ENCODE results near the gene STAG3.
A peak's percentile ranks its signal among the peaks of the same experiment; 100 is the strongest.
"Not testable (repeated sequence)": the region's sequence is repeated elsewhere in the genome, so short reads cannot be mapped to it uniquely, and the experiment has no call there.

The STAG3 gene

DNA sequence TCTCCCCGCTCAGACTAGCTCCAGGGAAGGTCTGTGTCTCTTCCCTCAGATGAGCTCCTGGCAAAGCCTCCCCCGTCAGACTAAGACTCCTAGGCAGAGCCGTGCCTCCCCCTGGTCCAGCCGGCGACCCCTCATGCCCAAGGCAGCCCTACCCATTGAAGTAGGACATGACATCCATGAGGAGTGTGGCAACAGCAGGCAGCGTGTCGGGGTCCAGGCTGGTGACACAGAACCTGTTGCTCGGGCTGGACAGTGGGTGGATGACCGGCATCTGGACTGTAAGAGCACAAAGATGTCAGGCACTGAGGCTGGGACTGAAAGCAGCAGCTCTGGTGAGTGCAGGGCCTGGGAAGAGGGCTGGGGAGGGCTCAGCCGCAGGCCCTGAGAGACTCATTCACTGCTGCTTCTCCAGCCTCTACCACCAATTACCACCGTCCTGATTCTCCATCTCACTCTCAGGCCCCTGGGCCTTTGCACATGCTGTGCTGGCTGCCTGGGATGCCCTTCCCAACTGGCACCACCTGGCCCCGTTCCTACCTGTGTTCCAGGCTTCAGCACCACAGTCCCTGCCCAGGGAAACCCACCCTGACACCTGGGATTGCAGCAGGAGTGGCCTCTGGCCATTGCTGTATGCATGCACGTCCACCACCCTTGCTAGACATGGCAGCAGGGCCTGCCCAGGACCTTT is 44.9 kb downstream of the STAG3 start:
- no peak for DNase-seq
- no peak for TF ChIP-seq POLR2A (IDR thresholded peaks at IDR 0.05; ENCODE audit: low read length)
- TF ChIP-seq GATA1 (IDR thresholded peaks at IDR 0.05; ENCODE audit: low read depth, low read length), result no peak

DNA sequence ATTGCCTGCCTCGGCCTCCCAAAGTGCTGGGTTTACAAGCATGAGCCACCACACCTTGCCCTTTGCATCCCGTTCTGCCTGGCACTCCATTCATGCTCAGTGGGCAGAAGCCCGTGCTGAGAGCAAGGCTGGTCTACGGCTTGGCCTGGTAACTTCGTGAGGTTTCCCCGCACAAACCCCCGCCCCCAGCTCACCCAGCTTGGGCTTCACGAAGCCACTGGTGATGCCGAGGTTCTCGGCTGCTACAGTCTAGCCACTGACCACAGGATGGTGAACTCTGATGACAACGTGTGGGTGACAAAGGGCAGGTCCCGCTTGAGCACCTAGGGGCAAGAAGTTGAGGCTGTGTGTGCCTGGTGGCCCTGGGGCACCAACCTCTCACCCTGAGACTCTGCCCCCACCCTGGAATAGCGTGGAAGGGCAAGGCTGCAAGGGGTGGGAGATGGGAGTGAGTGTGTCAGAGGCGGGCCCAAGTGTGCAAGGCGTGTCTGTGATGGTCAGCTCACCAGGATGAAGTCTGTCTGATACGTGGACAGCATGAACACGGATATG is 45.7 kb downstream of the STAG3 start:
- DNase-seq, result not testable (repeated sequence)

DNA sequence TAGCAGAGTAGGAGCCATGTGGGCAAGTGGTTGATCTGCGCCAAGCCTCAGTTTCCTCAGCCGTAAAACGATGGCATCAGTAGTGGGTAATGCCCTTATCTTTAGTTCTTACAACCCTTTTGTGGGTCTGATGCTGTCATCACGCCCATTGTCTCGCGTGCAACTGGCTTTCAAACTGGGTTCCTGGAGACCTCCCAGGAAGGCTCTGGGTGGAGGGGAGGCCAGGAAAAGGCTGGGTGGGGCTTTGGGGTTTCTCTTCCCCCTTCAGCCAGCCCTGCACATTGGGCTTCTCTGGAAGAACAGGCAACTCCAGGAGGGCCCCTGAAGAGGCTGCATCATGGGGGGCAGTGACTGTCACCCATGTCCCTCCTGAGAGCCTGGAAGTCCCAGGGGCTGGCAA is 47.2 kb downstream of the STAG3 start:
- not testable (repeated sequence) for DNase-seq

DNA sequence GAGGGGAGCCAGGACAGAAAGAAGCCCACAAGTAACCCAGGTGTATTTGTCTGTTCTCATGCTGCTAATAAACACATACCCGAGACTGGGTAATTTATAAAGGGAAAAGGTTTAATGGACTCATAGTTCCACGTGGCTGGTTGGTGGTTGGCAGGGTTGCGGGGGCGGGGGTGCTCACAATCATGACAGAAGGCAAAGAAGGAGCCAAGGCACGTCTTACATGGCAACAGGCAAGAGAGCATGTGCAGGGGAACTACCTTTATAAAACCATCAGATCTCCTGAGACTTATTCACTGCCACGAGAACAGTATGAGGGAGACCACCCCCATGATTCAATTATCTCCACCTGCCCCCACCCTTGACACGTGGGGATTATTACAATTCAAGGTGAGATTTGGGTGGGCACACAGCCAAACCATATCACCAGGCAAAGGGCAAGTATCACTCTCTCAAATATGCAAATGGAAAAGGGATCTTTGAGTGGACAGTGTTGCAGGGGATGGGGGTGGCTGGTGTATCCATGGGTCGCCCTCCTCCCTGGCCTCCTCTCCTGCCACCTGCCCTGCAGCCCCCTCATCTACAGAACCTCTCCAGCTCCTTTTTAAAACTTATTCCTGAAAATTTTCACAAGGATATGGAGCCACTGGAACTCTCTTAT is 57.1 kb downstream of the STAG3 start:
- not testable (repeated sequence) for DNase-seq

DNA sequence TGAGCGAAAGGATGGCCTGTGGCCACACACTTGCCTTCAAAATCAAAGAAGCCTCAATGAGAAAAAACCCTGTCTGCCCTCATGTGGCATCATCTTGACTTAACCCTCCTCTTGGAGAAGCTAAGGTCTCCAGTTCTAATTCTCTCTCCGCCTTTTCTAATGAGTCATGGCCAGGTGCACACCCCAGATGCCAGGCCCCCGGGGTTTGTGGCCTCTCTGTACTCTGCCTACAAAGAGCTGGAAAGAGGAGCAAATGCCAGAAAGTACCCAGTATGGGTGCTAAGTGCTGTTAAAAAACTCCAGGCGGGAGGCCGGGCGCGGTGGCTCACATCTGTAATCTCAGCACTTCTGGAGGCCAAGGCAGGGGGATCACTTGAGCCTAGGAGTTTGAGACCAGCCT is 62.3 kb downstream of the STAG3 start:
- not testable (repeated sequence) for DNase-seq

DNA sequence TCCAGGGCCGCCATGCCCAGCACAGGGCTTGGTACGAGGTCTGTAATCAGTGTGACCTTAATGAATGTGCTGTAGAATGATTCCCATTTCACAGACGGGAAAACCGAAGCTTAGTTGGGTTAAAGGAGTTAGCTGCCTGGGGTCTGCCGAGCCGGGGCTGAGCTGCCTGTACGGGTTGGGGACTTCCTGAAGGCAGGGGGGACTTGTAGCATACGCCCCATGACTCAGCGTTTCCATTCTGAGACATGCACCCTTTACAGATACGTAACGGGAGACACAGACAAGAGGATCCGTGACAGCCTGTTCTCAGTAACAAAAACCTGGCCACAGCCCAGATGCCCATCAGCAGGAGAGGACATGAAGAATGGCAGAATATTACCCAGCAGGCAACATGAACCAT is 65.7 kb downstream of the STAG3 start:
- DNase-seq, result peak; percentile 89 to 92
- TF ChIP-seq POLR2A (IDR thresholded peaks at IDR 0.05; ENCODE audit: low read length), result peak; percentile 28

DNA sequence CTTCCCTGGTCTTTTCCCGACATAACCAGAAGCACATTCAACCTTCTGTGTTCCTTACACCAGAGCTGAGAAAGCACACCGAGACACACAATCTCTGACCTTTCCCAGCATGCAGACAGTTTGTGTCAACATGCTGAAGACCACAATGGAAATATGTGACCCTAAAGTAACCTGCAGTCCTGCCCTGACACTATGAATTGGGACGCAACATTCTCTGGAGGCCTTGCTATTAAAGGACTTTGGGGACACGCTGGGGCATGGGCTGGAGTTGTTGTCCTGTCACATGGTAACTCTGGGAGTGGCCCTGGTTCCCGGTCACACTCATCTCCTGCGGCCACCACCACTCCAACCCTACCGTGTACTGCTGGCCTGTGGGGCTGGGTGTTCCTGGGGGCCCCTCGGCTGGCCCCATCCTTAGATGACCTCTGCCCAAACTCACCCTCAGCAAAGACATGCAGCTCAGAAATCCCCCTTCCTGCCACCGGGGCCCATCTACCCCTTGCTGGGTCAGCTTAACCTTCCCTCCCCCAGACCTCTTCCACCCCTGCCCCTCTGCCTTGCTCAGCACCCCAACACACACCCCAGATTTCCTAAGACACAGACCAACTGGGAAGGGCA is 67.4 kb downstream of the STAG3 start:
- DNase-seq, result not testable (repeated sequence)

DNA sequence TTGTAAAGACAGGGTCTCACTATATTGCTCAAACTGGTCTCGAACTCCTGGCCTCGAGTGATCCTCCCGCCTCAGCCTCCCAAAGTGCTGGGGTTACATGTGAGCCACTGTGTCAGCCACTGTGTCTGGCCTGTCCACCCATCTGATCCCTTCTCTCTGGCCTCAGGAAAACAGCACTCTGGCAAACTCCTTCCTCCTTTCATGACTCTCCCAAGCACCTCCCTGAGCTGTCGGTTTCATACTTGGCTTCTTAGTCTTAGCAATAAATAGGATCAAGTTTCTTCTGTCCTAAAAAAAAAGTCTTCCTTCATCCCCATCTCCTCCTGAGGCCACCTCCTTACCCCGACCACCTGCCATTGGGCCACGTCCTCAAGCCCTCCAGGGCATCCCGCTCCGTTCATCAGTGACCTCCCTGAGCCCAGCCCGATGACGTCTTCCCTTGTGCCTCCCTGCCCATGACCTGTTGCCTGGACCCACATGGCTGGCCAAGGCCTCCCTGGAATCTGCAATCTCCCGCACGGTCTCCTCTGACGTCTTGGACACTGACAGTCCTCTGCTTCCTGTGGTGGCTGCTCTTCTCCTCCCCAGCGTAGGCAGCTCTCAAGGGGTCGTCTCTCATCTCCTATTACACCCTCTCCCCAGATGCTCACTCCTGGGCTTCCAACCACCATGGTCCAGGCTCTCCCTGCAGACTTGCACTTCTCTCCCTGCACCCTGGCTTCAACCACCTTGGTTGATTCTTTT is 68.6 kb downstream of the STAG3 start:
- not testable (repeated sequence) for DNase-seq

DNA sequence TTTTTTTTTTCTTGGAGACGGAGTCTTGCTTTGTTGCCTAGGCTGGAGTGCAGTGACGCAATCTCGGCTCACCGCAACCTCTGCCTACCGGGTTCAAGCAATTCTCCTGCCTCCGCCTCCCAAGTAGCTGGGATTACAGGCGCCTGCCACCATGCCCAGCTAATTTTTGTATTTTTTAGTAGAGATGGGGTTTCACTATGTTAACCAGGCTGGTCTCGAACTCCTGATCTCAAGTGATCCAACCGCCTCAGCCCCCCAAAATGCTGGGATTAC is 69.1 kb downstream of the STAG3 start:
- DNase-seq, result not testable (repeated sequence)

DNA sequence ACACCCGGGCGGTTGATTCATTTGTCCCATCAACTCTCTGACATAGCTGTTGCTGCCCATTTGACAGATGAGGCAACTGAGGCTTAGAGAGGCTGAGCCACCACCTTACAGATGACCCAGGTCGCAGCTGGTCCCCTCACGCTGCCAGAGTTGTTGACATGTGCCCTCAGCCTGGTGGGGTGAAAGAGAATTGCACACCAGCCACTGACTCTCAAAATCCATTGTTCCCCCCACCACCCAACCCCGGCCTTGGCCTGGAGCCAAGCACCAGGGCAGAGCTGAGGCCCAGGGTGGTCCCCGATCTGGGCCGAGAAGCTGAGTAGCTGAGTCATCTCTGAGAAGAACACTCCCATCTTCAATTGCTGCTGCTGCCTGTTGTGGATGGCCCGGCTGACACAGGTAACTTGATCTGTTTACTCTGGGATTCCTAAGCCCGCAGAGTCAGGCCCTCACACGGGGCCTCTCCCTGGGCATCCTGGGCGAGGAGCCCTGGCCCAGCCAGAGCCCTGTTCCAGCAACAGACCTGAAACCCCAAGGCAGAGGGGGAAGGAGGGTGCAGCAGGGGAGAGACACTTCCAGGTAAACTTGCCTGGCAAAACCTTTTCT is 69.5 kb downstream of the STAG3 start:
- DNase-seq, result peak; percentile 64 to 73
- TF ChIP-seq GATA1 (IDR thresholded peaks at IDR 0.05; ENCODE audit: low read depth, low read length) (no peak), POLR2A (IDR thresholded peaks at IDR 0.05; ENCODE audit: low read length) (no peak)

DNA sequence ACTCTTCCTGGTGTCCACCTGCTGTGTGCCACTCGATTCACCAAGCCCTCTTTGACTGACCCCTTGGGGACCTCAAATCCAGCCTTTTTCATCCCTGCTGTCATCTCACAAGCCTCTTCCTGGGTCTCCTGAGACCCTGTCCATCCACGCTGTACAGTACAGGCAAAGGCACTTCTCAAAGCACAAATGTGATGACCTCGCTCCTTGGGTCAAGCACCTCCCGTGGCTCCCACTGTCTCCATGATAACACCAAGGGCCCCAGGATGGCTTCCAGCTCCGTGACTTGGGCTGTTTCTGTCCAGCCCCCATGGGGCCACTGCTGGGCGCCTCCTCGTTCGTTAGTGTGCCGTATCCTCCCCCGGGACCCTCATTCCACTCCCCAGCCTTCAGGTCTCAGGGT is 70.8 kb downstream of the STAG3 start:
- no peak for TF ChIP-seq POLR2A (IDR thresholded peaks at IDR 0.05; ENCODE audit: low read length)
- no peak for TF ChIP-seq GATA1 (IDR thresholded peaks at IDR 0.05; ENCODE audit: low read depth, low read length)
- DNase-seq, result no peak

DNA sequence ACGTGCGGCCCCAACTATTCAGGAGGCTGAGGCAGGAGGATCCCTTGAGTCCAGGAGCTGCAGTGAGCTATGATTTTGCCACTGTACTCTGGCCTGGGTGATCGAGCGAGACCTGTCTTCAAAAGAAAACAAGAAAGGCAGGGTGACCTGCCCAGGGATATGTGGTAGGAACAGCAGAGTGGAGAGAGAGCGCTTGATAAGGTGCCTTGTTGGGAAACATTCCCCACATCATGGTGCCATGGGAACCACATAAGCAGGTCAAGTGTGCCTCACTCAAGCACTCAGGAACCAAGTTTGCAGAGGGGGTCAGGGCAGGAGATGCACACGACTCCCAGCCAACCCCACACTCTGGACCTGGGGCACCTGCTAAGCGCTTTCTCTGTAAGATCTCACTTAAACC is 79.3 kb downstream of the STAG3 start:
- no peak for TF ChIP-seq GATA1 (IDR thresholded peaks at IDR 0.05; ENCODE audit: low read depth, low read length)
- no peak for TF ChIP-seq POLR2A (IDR thresholded peaks at IDR 0.05; ENCODE audit: low read length)
- no peak for DNase-seq

DNA sequence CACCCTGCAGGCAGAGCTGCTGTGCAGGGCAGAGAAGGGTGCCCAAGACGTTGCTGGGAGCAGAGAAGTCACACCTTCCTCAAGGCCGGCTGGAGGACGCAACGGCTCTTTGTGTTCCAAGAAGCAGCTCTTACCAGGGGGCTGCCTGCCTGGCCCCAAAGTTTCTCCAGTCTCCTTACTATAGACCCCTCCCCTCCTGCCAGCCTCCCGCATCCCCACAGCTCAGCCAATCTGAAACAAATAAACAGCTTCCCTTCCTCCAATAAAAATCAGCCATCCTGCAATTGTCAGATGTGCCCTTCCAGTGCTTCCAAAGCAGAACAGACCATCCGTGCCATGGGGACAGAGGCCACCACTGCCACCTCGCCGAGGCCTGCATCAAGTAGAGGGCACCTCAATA is 82.3 kb downstream of the STAG3 start:
- DNase-seq, result not testable (repeated sequence)

DNA sequence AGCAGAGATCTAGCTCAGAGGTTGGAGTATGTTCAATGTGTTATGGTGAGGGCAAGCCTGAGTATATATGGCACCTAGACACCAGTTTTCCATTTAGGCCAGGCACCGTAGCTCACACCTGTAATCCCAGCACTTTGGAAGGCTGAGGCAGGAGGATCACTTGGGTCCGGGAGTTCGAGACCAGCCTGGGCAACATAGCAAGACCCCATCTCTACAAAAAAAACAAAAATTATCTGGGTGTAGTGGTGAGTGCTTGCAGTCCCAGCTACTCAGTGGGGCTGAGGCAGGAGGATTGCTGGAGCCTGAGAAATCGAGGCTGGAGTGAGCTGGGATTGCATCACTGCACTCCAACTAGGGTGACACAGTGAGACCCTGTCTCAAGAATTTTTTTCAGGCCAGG is 85.2 kb downstream of the STAG3 start:
- not testable (repeated sequence) for DNase-seq
